Activated CD4-positive, alpha-beta T cell treated with anti-CD3 and anti-CD28 coated beads, Interleukin-2, amount 50 U/mL, for 16 hours (primary cell): ENCODE measurements around the gene NOSTRIN.
"Not testable (repeated sequence)": the region's sequence is repeated elsewhere in the genome, so short reads cannot be mapped to it uniquely, and the experiment has no call there.

ENCODE experiments used
- DNase-seq: peaks from one replicate; pipeline ENCODE4 v3.0.0-alpha.2; 2020

Gene NOSTRIN

GRCh38 chr2:168819829-168820489 is 17.5 kb downstream of the NOSTRIN start:
- DNase-seq: no peak

GRCh38 chr2:168821577-168821976 is 19.1 kb downstream of the NOSTRIN start:
- DNase-seq: no peak

- DNase-seq: no peak
Measured at GRCh38 chr2:168821992-168822391, 19.6 kb downstream of the NOSTRIN start.

GRCh38 chr2:168825126-168825525 is 22.7 kb downstream of the NOSTRIN start:
- DNase-seq: no peak

- no peak for DNase-seq
Measured at GRCh38 chr2:168830958-168831357, 28.5 kb downstream of the NOSTRIN start.

GRCh38 chr2:168831662-168832061 is 29.2 kb downstream of the NOSTRIN start:
- DNase-seq: no peak

GRCh38 chr2:168835969-168836368 is 33.5 kb downstream of the NOSTRIN start:
- DNase-seq: no peak

- no peak for DNase-seq
Measured at GRCh38 chr2:168841445-168841844, 39.0 kb downstream of the NOSTRIN start.

GRCh38 chr2:168843253-168843652 is 40.8 kb downstream of the NOSTRIN start:
- DNase-seq: no peak

- DNase-seq: no peak
Measured at GRCh38 chr2:168848225-168848624, 45.8 kb downstream of the NOSTRIN start.

GRCh38 chr2:168849610-168850009 is 47.2 kb downstream of the NOSTRIN start:
- DNase-seq: no peak

GRCh38 chr2:168850846-168851245 is 48.4 kb downstream of the NOSTRIN start:
- DNase-seq: no peak

- DNase-seq: no peak
Measured at GRCh38 chr2:168851674-168852320, 49.4 kb downstream of the NOSTRIN start.

GRCh38 chr2:168852481-168852880 is 50.0 kb downstream of the NOSTRIN start:
- DNase-seq: no peak

GRCh38 chr2:168853471-168853870 is 51.0 kb downstream of the NOSTRIN start:
- no peak for DNase-seq

GRCh38 chr2:168854651-168855050 is 52.2 kb downstream of the NOSTRIN start:
- no peak for DNase-seq

- DNase-seq: no peak
Measured at GRCh38 chr2:168855601-168856000, 53.2 kb downstream of the NOSTRIN start.

GRCh38 chr2:168858146-168858545 is 55.7 kb downstream of the NOSTRIN start:
- no peak for DNase-seq

- DNase-seq: not testable (repeated sequence)
Measured at GRCh38 chr2:168867164-168867563, 64.7 kb downstream of the NOSTRIN start.

GRCh38 chr2:168870369-168870768 is 67.9 kb downstream of the NOSTRIN start:
- not testable (repeated sequence) for DNase-seq

GRCh38 chr2:168870824-168871223 is 68.4 kb downstream of the NOSTRIN start:
- not testable (repeated sequence) for DNase-seq

- no peak for DNase-seq
Measured at GRCh38 chr2:168874368-168875054, 72.1 kb downstream of the NOSTRIN start.

GRCh38 chr2:168882163-168882562 is 79.7 kb downstream of the NOSTRIN start:
- DNase-seq: not testable (repeated sequence)

- peak; percentile 20 for DNase-seq
Measured at GRCh38 chr2:168884975-168885374, 82.5 kb downstream of the NOSTRIN start.
